ENCODE measurements around the gene PLPPR1.
"Not testable (repeated sequence)": the region's sequence is repeated elsewhere in the genome, so short reads cannot be mapped to it uniquely, and the experiment has no call there.

The PLPPR1 gene

DNA sequence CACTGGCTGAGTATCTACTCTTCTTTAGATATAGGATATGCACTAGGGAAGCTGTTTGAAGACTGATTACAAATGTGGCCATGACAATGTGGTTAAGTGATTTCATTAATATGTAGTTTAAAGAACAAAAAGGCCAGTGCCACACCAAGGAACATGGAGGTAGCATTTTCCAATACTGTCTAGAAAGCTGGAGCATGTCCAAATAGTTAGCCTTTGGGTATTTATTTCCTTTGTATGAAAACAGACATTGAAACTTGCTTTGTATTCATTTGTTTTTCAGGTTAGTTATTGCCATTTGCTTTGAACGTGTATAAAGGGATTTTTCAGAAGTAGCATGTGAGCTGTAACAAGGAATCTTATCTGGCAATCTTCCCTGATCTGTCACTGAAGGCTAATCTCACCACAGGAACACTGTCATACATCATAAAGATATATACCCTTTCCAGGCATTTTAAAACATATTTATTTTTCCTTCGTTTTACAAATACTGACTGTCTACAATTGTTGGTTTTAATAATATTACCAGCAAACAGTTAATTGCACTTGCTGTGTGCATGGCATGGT, 93.4 kb downstream of the PLPPR1 start:
- DNase-seq (ENCODE audit: low read depth in 2 of 2), result no peak

- DNase-seq (ENCODE audit: low read depth in 2 of 2), result no peak
Measured at GRCh38 chr9:101126556-101126955, 98.0 kb downstream of the PLPPR1 start.

DNA sequence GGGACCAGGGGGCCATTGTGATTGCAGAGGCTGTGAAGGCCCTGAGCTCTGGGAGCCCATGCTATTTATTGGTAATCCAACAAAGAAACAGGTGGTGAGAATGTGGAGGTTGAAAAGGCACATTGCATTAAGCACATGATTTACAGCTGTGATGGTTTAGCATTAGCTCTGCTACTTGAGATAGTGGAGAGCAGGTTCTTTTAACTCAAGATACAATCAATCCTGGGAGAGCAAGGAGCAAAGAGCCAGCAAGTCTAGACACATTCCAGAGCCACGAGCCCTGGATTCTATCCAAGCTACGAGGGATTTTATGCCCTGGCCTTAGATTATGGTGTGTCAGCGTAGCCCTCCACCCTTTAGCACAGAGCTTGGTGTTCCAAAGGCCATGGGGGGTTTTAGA, 98.8 kb downstream of the PLPPR1 start:
- DNase-seq (ENCODE audit: low read depth in 2 of 2), result not testable (repeated sequence)

- DNase-seq (ENCODE audit: low read depth in 2 of 2), result no peak
Measured at GRCh38 chr9:101128623-101129022, 100.1 kb downstream of the PLPPR1 start.

DNA sequence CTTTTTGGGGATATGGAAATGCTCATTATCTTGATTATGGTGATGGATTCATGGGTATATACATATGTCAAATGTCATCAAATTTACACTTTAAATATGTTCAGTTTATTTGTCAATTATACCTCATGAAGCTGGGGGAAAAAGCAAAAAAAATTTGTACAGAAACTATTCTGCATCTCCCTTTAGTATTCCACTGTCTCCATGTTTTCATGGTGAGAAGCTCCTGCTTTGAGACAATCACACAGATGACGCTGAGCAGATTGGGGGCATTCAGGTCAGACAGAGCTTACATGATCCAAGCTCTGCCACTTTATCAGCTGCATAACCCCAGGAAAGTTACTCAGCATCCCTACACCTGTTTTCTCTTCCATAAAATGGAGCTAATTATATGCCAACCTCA, 101.5 kb downstream of the PLPPR1 start:
- no peak for DNase-seq (ENCODE audit: low read depth in 2 of 2)

DNA sequence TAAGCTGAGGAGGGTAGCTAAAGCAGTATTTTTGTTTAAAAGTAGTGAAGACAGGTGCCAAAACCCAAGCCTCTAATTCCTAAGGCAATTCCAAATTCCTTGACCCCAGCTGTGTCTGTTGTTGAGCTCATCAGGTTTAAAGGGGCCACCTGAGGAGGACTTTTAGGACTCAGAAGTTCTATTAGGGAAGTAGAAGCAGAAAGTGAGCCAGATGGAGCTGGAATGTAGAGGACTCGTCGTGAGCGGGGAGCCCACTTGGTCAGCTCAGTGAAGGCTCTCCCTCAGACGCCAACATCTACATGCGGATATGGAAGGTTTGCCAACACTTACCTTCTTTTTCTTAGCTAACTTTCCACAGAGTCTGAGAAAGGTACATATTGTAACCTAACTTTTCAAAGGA, 102.8 kb downstream of the PLPPR1 start:
- DNase-seq (ENCODE audit: low read depth in 2 of 2), result no peak

- no peak for DNase-seq (ENCODE audit: low read depth in 2 of 2)
Measured at GRCh38 chr9:101132801-101133200, 104.3 kb downstream of the PLPPR1 start.

DNA sequence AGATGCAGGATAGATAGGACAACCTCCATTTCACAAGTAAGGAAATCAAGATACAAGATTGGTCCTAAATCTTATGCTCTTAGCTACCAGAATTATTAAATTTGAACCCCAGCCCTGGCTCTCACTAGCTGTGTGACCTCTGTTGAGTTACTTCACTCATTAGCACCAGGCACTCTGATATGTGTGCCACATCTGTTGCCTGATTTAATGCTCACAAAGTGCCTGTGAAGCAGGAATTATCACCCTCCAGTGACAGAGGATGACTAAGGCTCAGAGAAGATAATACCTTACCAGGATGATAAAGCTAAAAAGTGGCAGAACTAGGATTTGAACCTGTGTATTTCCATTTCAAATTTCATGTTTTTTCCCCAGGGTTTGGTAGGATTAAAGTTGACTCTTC, 110.0 kb downstream of the PLPPR1 start:
- DNase-seq (ENCODE audit: low read depth in 2 of 2), result no peak

DNA sequence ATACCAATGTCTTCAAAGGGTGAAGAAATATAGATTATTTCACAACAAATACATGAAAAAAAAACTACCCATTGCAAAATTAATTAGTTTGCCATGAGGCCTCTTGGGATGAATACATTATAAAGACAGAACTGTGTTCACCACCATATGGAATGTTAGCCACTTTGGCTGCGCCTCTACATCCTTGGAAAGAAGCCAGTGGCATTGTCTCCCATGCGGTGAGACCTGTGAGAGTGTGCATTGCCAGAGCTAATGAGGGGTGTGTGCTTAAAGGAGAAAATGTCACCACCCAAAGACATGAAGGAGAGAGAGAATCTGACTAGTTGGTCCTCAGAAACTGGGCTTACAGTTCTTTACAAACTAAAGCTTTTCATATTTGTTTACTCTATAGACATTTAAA, 110.6 kb downstream of the PLPPR1 start:
- no peak for DNase-seq (ENCODE audit: low read depth in 2 of 2)

DNA sequence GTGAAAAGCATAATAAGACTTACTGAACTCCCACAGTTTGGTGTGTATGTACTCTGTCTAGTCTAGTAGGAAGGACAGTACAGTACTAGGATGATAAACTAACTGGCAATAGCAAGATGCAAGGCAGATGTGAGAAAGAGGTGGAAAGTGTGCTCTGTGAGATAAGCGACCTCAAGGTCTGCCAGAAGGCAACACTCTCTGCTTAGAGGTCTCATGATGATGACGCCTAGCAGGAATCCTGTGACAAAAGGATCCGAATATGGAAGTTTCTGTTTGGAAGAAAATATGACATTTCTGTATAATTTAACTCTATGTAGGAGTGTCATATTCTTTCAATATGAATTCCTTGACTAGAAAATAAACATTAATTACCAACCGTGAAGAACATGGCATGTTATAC, 112.2 kb downstream of the PLPPR1 start:
- DNase-seq (ENCODE audit: low read depth in 2 of 2), result no peak

DNA sequence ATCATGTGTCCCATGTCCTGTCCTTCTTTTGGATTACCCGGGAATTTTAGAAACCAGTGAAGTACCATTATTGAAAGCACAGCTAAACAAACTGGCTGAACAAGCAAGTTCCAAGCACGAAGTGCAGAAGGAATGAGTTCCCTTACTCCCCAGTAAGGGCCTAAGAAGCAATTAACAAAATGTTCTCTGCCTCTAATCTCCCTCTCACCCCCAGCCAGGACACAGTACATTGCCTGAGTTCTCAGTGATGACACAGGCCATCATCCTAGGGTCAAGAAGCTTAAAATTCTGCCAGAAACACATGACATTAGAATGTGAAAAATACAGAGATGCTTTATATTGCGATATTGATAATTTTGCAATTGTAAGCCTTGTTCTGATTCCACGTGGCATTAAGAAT, 118.0 kb downstream of the PLPPR1 start:
- DNase-seq (ENCODE audit: low read depth in 2 of 2), result no peak

- no peak for DNase-seq (ENCODE audit: low read depth in 2 of 2)
Measured at GRCh38 chr9:101148344-101148743, 119.8 kb downstream of the PLPPR1 start.

DNA sequence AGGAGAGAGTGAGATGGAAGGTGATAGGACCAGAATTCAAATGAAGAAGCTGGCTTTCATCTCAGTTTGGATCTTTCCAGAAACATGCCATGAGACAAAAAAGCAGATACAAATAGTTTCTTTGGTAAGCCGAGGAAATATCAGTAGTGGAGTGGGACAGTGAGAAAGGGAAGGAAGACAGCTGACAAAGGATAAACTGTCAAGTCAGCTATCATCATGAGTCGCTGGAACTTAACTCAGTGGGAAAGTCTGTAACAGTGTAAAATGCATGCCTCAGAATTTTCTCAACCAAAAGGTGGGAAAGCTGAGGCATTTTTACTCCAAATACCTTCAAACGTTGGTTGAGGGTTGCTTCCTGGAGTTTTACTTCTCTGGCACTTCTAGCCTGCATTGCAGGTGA, 129.8 kb downstream of the PLPPR1 start:
- DNase-seq (ENCODE audit: low read depth in 2 of 2), result no peak

DNA sequence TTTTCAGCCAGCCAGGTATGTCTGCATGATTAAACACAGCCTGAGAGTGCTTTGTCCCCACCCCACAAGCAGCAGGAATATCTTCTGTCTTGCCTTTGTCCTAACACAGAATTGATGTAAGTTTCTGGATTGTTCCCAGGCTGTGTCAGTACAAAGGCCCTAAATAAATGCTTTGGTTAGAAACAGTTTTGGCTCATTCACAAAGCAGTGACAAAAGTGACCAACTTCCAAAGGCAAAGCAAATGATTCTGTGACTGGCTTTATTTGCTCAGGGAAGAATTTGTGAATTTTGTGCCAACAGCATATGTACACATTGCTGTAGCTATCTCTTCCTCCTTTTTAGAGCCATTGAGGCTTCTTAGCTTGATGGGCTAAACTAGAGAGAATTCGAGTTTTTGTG, 133.7 kb downstream of the PLPPR1 start:
- DNase-seq (ENCODE audit: low read depth in 2 of 2), result no peak

GRCh38 chr9:101165131-101165530, 136.6 kb downstream of the PLPPR1 start:
- DNase-seq (ENCODE audit: low read depth in 2 of 2), result no peak

DNA sequence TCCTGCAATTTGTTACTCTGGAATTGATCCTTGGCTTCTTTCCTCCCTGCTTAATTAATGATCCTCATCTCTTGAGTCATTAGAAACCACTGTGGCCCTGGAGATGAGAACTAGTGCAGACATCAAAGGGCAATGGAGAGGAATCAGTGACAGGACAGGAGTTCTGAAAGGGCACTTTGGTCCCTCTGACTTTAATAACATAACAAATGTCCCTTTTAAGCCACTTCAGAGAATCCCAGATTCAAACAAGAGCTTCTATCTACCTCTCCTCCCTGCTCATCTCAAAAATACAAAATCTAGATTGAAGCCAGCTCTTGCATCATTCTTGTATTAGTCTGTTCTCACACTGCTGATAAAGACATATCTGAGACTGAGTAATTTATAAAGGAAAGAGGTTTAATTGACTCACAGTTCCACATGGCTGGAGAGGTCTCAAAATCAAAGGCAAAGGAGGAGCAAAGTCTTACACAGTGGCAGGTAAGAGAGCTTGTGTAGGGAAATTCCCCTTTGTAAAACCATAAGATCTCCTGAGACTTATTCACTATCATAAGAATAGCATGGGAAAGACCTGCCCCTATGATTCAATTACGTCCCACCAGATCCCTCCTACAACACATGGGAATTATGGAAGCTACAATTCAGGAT, 139.1 kb downstream of the PLPPR1 start:
- no peak for DNase-seq (ENCODE audit: low read depth in 2 of 2)

DNA sequence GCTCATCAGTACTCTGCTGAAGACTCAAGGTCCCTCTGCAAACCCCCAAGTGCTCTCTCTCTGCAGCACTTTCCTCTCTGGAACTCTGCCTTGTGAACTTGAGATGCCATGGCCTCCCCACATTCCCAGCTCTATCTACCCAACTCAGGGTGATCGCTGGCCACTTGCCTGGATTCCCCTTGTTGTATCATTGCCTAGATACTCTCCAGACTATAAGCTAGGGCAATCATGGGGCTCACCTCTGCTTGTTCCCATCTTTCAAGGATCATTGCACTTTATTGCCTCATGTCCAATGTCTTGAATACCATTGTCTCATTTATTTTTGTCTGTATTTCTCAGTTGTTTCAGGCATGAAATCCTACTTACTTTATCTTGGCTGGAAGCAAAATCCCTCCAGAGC, 144.1 kb downstream of the PLPPR1 start:
- DNase-seq (ENCODE audit: low read depth in 2 of 2), result no peak

GRCh38 chr9:101173907-101174306, 145.4 kb downstream of the PLPPR1 start:
- DNase-seq (ENCODE audit: low read depth in 2 of 2), result no peak

GRCh38 chr9:101176384-101176783, 147.9 kb downstream of the PLPPR1 start:
- DNase-seq (ENCODE audit: low read depth in 2 of 2), result no peak

DNA sequence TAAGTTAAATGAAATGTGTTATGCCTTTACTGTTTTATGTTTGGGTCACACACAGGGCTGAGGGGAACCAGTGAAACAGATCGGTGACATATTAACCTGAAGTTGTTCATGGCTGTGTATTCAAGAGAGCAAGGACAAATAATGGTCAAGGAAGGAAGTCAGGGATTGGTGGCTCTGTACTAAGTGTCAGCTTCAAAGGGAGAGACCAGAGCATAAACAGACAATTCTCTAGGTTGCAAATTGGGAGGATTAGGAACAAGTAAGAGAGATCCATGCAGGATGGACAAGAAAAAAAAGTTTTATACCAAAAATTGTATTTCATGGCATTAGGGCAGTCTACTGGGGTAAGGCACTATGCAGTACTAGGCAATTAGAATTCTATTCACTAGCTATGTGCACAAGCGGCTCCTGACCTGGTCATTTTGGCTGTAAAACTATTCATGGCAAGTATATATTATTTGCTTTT, 156.3 kb downstream of the PLPPR1 start:
- DNase-seq (ENCODE audit: low read depth in 2 of 2), result no peak

GRCh38 chr9:101191723-101192122, 163.2 kb downstream of the PLPPR1 start:
- no peak for DNase-seq (ENCODE audit: low read depth in 2 of 2)

DNA sequence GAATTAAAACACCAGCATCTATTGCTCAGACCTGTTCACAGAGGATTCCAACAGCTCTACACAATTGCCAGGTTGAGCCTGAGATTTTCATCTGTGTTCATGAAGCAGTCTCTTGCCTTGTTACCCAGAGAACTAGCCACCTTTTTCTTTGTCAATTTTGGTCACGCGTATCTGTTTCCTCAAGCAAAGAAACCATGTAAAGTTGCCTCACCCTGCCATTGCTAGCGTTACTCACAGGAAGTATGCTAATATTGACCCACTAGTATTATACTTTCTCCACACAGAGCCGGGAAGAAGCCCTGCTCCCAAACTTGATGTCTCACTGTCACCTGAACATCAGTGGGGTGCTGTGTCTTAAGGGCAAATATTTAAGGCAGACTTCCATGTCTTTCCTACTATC, 168.5 kb downstream of the PLPPR1 start:
- DNase-seq (ENCODE audit: low read depth in 2 of 2), result no peak

- no peak for DNase-seq (ENCODE audit: low read depth in 2 of 2)
Measured at GRCh38 chr9:101200852-101201251, 172.3 kb downstream of the PLPPR1 start.

- no peak for DNase-seq (ENCODE audit: low read depth in 2 of 2)
Measured at GRCh38 chr9:101201630-101202029, 173.1 kb downstream of the PLPPR1 start.

Measured in stimulated activated CD4-positive, alpha-beta T cell treated with anti-CD3 and anti-CD28 coated beads, Interleukin-1b, Interleukin-23, amount 100 ng/mL, for 1 hour (primary cell).